Stimulated activated CD8-positive, alpha-beta memory T cell treated with anti-CD3 and anti-CD28 coated beads, Interleukin-15, amount 100 ng/mL, for 1 hour (primary cell): Measurements from ENCODE around the gene SOCS2.
"Not testable (repeated sequence)": the region's sequence is repeated elsewhere in the genome, so short reads cannot be mapped to it uniquely, and the experiment has no call there.

Experiments used
- DNase-seq: peaks from one replicate; pipeline ENCODE4 v3.0.0-alpha.2; 2020; ENCODE audit warnings: low read depth

Gene SOCS2

GRCh38 chr12:93594766-93595311, 22.4 kb downstream of the SOCS2 start:
- no peak for DNase-seq

GRCh38 chr12:93595351-93595750, 22.9 kb downstream of the SOCS2 start:
- no peak for DNase-seq

DNA sequence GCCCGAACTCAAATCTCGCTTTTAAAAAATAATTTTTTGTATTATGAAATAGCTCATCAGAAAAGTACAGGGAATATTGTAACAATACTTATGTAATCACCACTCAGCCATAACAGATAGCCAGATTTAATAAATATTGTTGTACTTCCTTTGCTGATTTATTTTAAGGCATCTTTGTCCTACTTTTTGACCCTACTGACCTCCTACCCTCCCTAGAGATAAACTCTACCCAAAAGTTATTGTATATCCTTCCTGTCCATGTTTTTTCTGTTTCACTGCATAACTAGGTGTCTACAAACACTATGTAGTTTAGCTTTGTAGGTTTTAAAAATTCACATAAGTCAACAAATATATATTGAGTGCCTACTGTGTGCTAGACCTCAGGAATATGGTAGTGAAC, 25.1 kb downstream of the SOCS2 start:
- no peak for DNase-seq

DNA sequence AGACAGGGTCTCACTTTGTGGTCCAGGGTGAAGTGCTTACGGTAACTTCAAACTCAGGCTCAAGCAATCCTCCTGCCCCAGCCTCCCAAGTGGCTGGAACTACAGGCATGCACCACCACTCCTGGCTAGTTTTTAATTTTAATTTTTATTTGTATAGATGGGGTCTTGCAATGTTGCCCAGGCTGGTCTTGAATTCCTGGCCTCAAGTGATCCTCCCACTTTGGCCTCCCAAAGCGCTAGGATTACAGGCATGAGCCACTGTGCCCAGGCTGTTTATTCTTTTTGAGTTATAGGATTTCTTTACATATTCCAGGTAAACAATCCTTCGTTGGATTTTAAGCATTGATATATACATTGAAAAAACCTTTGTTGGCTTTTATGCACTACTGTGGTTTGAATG, 26.7 kb downstream of the SOCS2 start:
- no peak for DNase-seq

DNA sequence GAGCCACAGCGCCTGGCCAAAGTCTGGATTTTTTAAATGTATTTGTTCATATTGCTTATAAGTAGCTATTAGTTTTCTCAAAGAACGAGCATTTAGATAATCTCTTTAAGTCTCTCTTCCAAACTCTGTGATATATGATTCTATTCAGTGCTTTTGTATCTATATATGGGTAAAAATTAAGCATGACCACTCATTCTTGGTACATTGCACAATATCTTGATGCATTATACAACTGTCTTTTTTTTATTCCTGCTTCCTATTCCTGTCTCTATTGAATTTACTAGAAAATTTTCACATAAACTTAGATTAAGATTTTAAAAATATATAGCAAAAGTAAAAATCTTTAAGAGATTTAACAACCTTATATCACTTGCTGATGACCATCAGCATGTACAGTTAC, 29.1 kb downstream of the SOCS2 start:
- no peak for DNase-seq

GRCh38 chr12:93602897-93603668, 30.6 kb downstream of the SOCS2 start:
- no peak for DNase-seq

- DNase-seq = no peak
These were observed 31.3 kb downstream of the SOCS2 start for GRCh38 chr12:93603762-93604161.

DNA sequence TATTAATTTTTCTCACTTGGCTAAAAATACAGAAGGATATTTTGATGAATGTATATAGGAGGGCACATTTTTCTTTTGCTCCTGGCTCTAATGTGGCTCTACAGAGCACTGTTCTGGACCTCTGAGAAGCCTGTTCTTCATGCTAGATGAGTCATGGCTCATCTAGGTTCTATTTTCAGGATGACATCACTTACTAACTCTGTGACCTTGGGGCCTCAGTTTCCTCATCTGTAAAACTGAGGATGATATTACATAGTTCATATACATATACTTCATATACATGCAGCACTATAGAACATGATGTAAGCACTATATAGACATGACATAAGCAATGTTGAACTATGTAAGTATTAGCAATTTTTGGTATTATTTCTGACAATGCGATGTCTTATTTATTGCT, 35.8 kb downstream of the SOCS2 start:
- DNase-seq = no peak

GRCh38 chr12:93609281-93610192, 37.1 kb downstream of the SOCS2 start:
- DNase-seq = no peak

DNA sequence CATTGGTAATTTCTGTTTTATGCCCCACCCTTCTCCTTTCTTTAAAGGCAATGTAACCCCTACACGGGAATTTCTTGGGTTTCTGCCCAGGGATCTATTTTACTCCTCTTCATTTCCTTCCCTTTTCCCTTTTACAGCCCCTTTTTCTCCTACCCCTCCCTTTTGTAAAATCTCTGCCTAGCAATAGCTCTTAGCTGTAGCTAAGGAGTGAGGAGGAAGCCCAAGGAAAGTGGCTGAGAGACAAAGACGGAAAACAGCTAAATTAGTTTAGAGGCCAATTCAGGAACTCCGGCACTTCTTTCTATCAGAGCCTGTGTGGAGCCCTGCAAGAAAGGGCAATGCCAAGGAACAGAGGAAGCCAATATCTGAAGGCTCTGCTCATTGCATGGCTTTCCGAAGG, 40.3 kb downstream of the SOCS2 start:
- no peak for DNase-seq

DNA sequence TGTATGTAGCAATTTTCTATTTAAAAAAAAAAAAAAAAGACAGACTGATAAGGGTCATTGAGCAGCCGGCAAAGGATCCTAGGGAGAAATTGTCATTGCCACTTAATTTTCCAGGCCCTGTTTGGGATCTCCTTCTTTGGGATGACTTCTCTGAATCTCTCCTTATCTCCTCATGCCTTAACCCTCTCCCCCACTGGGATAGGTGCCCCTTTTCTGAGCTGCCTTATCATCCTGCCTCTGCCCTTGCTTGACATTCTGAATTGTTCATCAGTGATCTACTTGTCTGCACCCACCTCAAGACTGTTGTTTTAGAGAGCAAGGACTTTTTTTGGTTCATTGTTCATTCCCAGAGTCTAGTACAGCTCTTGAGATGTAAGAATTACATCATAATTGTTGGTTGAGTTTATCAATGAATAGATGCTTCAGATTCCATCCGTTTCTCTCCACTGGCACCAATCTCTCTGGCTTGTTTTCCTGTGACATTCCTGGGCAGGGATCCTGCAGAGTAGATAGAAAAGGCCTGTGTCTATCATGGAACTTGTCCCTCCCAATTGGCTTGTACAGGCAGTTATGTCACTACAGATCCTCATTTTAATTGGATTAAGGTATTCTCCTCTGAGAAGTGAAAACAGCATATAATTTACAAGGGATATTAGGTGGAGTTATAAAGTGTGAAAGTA, 42.6 kb downstream of the SOCS2 start:
- no peak for DNase-seq

- no peak for DNase-seq
These were observed 44.2 kb downstream of the SOCS2 start for GRCh38 chr12:93616584-93617101.

DNA sequence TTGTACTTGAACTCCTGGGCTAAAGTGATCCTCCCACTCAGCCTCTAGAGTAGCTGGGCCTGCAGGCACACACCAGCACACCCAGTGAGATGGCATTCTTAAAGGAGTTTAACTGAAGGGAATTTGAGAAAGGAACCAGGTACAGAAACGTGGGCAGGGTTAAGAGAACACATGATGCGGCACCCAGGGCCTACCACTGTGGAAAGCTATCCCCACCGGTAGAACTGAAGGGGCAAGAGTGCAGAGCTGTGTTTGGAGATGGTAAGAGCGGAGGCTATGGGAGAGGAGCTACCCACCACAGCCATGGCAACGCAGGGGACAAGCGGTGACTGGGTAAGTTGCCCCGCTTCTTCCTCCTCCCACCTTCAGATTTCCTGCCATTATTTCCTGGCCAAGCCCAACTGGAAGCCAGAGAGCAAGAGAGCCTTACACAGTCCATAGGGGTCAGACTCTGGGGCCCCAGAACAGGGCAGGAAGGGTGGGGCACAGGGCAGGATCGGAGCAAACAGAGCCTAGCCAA, 46.5 kb downstream of the SOCS2 start:
- DNase-seq = no peak

- no peak for DNase-seq
These were observed 49.5 kb downstream of the SOCS2 start for GRCh38 chr12:93621986-93622385.

DNA sequence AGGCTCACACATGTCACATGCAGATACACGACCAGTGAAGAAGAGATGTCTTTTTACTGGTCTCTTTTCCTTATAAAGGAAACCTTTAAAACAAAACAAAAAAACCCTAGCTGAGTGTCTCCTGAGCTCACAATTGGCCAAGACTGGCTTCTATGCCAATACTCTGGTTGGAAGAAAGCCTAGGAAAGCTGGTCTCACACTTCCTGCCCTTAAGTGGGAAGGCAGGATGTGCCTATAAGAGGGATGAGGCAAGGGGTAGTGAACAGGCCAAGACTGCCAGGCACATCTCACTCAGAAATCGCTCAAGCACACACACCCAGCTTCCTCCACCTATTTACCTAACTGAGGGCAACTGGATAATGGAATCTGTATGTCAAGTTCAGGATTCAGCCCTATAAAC, 50.0 kb downstream of the SOCS2 start:
- DNase-seq = no peak

GRCh38 chr12:93624595-93625294, 52.3 kb downstream of the SOCS2 start:
- no peak for DNase-seq

- DNase-seq = not testable (repeated sequence)
These were observed 52.8 kb downstream of the SOCS2 start for GRCh38 chr12:93625295-93625645.

DNA sequence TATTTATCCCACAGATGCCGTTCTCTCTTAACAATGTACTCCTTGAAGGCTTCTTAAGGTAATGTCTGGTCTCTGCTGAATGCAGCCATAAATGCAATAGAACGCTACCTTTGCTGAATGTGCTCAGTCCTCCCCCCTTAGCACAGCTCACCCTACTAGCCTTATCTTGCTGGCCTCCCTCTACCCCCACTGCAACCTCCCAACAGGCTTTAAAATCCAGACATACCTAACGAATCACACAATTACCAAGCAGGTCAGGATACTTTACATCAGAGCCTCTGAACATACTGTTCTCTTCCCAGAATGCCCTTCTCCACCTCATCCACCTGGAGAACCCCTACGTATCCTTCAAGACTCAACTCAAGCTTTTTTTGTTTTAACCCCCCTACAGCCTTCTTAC, 53.7 kb downstream of the SOCS2 start:
- DNase-seq = no peak
